ENCODE data around the gene ADAP1.

ADAP1 gene

DNA sequence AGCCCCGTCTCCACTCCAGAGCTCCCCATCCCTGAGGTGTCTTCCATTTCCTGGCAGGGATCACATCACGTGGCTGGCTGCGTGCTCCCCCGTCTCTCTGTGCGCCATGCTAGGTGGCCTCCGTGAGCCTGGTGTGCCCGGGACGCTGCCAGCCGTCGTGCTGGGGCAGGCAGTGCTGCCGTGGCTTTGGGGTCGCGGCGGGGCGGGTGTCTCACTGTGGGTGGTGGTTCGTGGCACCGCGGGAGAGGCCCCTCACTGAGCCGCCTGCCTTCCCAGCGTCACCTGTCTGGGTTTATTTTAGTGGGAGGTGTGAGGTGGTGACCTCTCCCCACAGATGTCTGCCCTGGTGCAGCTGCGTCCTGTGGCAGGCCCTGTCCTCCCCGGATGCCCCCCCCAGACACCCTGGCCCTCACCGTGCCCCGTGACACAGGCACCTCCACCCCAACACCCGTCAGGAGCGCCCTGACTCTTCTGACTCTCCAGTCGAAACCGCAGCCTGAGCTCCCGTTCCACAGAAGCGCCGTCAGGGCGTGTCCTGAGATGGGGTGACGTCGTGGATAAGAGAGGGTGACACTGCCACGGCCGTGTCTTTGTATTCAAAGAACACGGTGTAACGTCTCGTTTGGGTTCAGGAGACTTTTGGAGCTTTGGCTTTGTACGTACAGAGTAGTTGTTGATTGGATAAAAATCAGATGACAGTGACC, 60.2 kb downstream of the ADAP1 start:
- no peak for DNase-seq (ENCODE audit: low read depth)

DNA sequence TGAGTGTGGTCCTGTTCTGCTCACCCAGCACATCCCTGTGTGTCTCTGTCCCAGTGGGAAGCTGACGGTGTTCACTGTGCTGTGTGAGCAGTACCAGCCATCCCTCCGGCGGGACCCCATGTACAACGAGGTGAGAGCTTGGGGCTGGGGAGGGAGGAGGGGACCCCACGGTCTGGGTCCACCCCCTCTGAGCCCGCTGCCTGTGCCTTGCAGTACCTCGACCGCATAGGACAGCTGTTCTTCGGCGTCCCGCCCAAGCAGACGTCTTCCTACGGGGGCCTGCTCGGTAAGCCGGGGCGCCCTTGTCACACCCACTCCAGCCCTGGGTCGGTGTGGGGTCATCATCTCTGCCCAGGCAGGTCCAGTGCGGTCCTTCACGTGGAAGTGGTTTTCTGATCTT, 60.8 kb downstream of the ADAP1 start:
- DNase-seq (ENCODE audit: low read depth): no peak

DNA sequence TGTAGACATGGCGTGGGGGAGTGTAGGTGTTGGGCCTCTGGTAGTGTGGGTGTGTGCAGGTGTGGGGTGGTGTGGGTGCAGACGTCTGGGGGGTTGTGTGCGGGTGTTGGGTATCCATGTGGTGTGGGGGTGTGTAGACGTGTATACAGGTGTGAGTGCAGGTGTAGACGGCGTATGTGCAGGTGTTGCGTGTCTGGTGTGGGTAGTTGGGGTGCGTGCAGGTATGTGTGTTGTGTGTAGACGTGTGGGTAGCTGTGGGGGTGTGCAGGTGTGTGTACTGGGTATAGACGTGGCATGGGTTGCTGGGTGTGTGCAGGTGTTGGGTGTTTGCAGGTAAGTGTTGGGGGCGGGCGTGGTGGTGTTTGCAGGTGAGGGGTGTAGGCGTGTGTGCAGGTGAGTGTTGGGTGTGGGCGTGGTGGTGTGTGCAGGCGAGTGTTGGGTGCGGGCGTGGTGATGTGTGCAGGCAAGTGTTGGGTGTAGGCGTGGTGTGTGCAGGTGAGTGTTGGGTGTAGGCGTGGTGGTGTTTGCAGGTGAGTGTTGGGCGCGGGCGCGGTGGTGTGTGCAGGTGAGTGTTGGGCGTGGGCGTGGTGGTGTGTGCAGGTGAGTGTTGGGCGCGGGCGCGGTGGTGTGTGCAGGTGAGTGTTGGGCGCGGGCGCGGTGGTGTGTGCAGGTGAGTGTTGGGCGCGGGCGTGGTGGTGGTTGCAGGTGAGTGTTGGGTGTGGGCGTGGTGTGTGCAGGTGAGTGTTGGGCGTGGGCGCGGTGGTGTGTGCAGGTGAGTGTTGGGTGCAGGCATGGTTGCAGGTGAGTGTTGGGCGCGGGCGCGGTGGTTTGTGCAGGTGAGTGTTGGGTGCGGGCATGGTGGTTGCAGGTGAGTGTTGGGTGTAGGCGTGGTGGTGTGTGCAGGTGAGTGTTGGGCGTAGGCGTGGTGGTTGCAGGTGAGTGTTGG, 61.6 kb downstream of the ADAP1 start:
- no peak for DNase-seq (ENCODE audit: low read depth)

DNA sequence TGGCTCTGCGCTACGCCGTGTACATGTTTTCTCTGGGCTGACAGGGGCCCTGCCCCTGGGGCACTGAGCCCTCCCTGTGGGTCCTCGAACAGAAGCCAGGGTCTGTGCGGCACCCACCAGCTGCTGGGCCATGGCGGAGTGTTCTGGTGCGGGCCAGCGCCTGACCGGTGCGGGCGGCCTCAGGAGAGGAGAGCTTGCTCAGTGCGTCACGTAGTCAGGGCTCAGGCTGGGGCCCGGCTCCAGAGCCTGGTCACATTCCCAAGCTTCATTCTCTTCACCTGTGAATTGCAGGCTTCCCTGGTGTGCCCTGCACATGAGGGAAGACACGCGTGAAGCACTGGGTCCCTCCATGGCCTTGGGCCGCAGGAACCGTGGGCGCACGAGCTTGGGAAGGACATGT, 62.7 kb downstream of the ADAP1 start:
- no peak for DNase-seq (ENCODE audit: low read depth)

DNA sequence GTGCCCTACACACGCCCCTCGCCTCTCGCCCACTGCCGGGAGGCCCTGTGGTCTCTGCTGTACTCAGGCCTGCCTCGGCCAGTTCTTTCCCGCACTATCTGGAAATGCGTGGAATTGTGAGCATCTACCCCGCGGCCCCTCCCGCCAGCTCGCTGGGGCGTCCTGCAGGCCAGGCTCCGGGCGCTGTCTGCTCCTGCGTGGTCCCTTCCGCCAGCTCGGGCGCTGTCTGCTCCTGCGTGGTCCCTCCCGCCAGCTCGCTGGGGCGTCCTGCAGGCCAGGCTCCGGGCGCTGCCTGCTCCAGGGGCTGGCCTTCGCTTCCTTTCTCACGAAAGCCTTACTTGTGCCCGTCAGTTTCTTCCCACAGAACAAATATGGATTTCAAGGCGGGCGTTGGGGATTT, 63.2 kb downstream of the ADAP1 start:
- no peak for DNase-seq (ENCODE audit: low read depth)

DNA sequence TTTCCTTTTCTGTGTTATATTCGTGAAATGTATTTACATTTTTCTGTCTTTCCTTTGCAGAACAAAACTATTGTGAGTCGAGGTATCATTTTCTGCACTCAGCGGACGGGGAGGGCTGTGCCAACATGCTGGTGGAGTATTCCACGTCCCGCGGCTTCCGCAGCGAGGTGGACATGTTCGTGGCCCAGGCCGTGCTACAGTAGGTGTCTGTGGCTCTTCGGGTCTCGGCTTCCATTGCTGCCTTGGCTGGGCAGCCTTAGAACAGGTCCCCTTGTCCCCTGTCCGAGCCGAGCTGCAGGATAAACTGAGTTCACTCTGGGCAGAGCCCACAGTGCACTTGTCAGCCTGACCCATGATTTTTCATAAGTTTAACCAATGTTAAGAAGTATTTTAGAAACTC, 63.6 kb downstream of the ADAP1 start:
- DNase-seq (ENCODE audit: low read depth): no peak

DNA sequence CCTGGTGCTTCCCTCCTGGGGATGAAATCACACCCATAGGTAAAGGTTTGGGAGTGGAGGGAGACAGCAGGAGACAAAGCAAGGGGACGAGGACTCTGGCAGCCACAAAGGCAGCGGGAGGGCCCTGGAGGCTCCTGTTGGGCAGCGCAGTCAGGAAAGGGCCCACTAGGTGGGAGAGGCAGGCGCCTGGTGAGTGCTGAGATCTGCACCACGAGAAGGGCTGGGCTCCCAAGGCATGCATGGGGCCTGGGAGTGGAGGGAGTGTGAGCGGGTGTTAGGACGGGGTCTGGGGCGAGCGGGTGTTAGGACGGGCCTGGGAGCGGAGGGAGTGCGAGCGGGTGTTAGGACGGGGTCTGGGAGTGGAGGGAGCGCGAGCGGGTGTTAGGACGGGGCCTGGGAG, 65.1 kb downstream of the ADAP1 start:
- DNase-seq (ENCODE audit: low read depth): no peak

DNA sequence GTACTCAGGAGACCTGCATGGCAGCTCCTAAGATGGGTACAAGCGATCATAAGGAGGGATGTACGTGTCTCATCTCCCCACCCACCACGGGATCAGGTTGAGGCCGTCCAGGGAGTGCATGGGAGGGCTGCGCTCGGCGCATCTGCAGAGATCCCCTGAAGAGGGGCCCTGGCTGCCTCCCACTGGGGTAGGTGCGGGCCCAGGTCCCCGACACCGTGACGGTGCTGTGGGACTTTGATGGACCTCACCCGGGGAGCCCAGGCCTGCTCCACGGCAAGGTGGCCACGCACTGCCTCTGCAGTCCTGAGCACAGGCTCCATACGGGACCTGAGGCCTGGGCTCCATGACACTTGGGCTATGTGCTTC, 65.5 kb downstream of the ADAP1 start:
- no peak for DNase-seq (ENCODE audit: low read depth)

DNA sequence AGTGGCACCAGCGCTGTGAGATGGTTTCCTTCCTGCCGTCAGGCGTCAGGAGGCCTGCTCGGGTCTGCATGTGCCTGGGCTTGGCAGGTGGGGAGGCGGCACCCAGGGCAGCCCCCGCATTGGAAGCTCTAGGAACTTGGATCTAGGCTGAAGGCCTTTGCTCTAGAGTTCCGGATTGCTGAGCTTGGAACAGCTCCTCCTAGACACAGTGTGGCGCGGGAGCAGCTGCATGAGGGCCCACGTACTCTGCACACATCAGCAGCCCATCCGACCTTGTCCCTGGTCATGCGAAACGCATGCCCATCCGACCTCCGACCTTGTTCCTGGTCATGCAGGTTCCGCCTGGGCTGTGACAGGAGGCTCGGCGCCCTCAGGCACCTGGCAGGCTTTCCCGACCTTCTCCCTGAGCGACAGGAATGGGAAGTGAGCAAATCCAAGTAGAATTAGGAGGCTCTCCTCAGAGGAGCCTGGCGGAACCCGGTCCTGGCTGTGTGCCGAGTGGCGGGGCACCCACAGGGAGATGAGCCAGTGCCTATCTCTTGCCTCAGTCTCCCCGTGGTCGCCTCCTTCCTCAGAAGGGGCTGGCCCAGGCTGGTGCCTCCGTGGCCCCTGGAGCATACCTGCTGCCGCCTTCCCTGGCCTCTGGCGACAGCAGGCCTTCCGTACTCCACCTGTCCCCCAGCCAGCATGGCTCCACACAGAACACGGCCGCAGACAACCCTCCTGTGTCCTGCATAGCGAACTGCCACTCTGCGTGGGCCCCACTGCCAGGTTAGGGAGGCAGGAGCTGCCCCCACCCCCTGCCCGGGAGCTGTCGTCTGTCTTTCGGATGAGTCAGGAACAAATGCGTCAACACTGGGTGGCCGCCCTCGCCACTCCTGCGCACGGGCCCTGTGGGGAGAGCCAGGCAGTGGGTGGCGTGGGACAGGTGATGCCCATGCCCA, 66.1 kb downstream of the ADAP1 start:
- no peak for DNase-seq (ENCODE audit: low read depth)

DNA sequence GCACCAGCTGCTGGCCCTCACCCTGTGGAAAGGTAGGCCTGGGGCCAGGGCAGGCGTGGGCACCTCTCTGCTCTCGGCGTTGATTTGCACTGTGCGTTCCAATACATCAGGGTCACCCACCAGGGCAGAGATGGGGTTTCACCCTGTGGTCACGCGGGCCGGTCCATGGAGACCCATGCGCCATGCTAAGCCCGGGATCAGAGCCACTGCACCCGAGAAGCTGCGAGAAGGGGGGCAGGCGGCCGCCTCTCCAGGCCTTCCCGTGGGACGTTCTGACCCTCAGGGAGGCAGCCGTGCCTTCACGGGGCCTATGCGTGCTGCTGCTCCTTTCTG, 67.0 kb downstream of the ADAP1 start:
- no peak for DNase-seq (ENCODE audit: low read depth)

DNA sequence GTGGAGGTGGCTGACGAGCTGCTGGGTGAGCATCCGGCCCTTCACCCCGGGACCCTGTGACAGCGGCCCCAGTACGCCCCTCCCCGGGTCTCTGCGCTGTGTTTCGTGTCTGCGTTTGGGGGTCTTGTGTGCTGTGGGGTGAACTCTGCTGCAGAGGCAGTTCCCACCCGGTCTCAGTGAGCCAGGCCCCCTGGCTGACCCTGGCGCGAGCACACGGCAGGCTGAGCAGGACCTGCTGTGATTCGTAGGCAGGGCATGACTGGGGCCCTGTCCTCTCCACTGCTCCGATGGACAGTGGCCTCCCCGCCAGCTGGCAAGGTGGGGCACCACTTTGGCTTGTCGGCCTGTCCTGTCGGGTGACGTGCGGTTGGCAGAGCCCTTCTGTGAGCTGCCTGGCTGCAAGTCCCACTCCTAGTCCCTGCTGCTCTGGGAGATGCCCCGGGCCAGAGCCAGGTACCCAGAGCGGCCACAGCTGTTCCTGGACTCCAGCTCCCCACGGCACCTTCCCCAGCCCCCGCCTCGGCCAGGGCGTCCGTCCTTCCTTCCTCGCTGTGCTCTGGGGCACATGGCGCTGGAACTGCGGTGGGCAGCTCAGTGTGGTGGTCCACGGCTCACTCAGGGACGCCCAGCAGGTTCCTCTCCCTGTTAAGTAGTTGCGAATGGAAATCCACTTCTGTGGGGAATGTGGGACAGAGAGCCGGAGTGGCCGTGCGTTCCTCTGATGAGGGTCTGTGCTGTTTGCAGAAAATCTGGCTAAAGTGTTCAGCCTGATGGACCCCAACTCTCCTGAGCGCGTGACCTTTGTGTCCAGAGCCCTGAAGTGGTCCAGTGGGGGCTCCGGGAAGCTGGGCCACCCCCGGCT, 67.6 kb downstream of the ADAP1 start:
- DNase-seq (ENCODE audit: low read depth): no peak

DNA sequence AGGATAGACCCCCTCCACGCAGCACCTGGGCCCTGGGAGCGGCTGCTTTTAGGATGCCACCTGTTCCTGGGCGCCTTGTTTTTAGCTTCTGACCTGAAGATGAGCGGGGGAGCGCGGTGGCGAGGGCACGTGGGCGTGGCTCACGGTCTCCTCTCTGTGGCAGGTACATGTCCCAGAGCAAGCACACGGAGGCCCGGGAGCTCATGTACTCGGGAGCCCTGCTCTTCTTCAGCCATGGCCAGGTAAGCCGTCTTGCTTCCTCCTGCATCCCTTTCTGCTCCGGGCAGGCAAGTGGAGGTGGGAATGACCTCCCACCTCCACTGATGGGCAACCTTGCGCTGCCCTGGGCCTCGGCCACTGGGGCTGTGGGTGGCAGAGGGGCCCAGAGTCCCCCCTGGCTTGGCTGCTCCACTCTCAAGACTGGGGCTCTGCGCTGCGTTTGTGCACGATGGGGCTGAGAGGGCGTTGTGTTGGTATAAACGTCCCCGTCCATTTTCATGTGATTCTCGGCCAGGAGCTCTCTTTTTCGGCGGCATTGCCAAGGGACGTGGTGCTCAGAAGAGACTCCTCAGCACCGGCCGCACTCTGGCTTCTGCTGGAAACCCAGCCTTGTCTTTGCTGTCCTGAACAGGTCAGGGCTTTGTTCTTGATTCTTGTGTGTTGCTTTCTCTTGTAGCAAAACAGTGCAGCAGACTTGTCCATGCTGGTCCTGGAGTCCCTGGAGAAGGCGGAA, 68.4 kb downstream of the ADAP1 start:
- no peak for DNase-seq (ENCODE audit: low read depth)

DNA sequence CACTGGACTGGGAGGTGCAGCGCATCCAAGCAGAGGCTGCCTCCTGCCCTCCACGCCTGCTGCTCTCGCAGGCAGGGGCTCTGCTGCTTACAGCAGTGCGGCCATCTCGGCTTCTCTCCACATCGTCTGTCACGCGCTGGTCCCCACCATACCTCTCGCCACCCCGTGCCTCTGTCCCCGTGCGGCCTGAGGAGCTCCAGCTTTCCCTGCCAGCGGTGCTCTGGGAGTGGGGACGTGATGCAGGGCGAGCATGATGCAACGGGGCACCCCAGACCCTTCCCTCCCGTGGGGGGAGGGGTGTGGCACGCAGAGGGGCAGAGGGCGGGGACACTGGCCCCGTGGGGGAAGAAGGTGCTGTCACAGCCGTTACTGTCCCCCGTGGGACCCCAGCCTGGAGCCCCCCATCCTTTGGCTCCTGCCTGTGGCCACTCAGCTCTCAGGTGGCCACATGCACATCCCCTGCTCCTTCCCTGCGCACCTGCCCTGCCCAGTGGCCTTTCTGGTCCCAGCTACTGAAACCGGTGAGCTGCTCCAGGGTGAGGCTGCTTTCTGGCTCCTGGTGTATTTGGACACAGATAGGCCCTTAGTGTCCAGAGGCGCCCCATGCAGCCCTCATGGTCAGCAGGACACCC, 69.1 kb downstream of the ADAP1 start:
- no peak for DNase-seq (ENCODE audit: low read depth)

DNA sequence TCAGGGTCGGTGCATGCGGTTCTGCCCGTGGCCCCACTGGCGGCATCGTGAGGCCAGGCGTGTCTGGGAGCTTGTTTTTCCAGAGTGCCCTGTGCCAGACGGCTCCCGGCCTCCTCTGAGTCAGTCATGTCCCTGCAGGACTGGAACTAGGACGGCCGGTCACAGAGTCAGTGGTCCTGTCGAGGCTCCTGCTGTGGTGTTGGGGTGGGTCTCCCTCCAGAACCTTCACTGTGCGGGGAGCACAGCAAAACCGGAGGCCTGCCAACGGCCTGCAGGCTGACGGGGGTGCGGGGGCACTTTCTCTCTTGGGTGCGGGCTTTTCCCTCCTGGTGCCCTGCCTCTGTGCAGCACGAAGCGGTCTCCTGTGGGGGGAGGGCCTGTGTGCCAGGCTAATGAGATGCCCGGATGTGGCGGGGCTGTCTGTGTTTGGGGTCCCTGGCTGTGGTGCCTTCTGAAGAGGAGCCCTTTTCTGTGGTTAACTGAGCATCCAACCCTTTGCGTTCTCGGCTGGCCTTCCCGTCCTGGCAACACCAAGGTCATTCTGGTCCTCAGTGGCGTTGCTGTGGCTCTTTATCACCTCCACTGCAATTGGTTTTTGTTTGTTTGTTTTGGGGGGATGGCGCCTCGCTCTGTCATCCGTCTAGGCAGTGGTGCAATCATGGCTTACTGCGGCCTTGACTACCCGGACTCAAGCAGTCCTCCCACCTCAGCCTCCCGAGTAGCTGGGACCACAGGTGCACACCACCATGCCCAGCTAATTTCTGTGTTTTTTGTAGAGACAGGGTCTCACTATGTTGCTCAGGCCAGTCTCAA, 70.1 kb downstream of the ADAP1 start:
- DNase-seq (ENCODE audit: low read depth): no peak

DNA sequence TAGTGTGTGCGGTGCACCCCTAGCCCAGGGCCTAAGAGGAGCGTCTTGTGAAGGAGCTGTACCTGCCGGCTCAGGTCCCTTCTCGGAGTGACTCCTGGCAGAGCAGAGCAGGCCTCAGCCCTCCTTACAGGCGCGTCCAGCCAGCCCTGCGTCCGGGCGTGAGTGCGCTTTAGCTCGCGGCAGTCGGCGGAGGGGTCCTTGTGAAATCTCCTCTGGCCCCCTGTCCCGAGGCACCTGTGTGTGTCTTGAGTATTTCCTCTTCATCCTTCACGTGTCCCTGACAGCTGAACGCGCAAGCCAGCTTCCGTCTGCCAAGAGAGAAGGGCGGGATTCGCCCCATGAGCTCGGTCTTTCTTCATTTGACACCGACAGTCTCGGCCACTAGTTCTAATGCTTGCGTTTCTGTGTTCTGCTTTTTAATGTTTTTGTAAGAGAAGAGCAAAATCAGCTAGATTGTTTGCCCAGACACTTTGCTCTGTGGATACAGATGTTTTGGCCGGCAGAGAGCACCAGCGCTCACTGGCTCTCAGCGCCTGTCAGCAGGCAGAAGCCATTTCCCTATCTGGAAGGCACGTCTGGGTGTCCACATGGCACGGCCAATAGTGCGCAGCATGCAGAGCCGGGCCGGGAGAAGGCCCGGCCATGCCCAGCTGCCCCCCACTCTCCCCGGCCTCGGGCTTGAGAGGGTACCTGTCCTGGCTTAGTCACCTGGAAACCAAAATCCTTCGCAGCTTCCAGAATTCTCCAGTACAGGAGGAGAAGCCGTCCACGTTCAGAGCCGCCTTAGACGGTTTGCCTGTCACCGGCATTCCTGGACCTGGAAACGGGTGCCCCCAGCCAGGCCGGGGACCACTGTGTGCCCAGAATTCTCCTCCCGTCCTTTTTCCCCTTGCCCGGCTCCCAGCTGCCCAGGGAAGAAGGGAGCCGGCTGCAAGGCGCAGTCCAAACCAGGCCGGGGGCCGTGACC, 71.1 kb downstream of the ADAP1 start:
- DNase-seq (ENCODE audit: low read depth): no peak

DNA sequence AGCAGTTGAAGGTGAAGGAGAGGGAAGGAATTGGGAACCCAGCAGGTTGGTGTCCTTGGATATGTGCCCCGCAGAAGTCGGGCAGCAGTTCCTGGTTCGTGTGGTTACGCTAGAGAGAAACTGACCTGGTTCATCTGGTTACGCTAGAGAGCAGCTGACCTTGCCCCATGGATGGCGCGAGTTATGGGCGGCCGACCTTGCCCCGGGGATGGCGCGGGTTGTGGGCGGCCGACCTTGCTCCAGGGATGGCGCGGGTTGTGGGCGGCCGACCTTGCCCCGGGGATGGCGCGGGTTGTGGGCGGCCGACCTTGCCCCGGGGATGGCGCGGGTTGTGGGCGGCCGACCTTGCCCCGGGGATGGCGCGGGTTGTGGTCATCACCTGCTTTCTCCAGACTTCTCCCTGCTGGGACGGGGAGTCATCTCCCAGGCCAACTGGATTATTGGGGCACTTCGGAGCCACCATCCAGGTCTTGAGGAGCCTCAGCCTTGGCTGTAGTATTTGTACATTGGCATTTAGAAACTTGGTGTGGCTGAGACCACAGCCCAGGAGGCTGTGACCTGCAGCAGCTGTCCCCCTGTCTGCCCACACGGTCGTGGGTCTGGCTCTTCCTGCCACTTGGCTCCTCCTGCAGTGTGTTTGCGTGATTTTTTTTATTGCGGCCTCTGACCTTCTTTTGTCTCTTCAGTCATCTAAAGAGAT, 72.0 kb downstream of the ADAP1 start:
- DNase-seq (ENCODE audit: low read depth): no peak

DNA sequence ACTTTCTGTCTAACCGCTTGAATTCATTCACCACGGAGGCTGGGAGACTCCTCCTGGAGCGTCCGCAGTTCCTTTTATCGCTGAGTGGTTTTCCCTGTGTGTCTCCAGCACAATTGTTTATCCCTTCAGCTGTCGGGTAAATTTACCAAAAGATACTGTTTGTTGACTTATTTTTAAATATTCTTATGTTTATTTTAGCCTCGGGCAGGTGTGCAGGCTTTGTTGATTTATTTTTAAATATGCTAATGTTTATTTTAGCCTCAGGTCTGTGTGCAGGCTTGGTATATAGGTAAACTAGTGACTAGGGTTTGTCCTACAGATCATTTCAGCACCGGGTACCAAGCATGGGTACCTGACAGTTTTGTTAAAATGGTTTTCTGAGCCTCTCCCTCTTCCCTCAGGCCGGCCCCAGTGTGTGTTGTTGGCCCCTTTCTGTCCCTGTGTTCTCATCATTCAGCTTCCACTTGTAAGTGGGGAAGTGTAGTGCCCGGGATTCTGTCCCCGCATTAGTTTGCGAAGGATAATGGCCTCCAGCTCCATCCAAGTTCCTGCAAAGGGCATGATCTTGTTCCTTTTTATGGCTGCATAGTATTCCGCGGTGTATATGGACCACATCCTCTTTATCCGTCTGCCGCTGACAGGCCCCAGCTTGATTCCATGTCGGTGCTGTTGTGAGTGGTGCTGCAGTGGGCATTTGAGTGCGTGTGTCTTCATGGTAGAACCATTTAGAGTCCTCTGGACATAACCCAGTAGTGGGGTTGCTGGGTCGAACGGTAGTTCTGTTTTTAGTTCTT, 72.8 kb downstream of the ADAP1 start:
- no peak for DNase-seq (ENCODE audit: low read depth)

All from stimulated activated CD8-positive, alpha-beta memory T cell treated with anti-CD3 and anti-CD28 coated beads, Interleukin-12 subunit alpha, Interleukin-12 subunit beta, amount 100 ng/mL, for 4 hours (primary cell).